ENCODE results near the gene FOXF1. TPM values are rescaled to one million over a fixed set of nuclear protein-coding genes. Genes with fewer than 3 reads are reported as not detected.

Gene FOXF1
- total RNA-seq (2013) = not detected
- polyA plus RNA-seq (not detected), polyA minus RNA-seq (not detected in 2 replicates), total RNA-seq (0 to 0.60 (median 0) reads per million in 11 experiments)

- no peaks in the 10 kb centered on the region for H3K36me3 ChIP-seq (replicated peaks in 1 of 2; ENCODE audit: control insufficient read depth in 1 of 2, insufficient read depth in 2 of 2, low read length in 2 of 2)
- DNase-seq = no peak
- Mint-ChIP-seq H3K4me3 (peak within 1 kb of the TSS; percentile 69 to 88), H3K27ac (peak within 1 kb of the TSS in 1 of 7 donors; percentile 31), H3K9me3 (peaks cover 0 to 24% (median 6%) of the 10 kb centered on the region in 7 donors), H3K36me3 (peaks cover 0 to 10% of the 10 kb centered on the region in 2 donors), H3K27me3 (ENCODE audit: low read depth in 3 of 3) (peaks cover 82 to 99% (median 91%) of the 10 kb centered on the region in 3 donors), H3K4me1 (peaks cover 17% of the 10 kb centered on the region)
- no peak within 1 kb of the TSS for H3K27ac ChIP-seq (ENCODE audit: low read depth in 1 of 2, low read length in 2 of 2)
- H2AFZ ChIP-seq (ENCODE audit: insufficient read depth, low read depth, low read length, poor library complexity, severe bottlenecking) = no peak within 1 kb of the TSS
- WGBS (ENCODE audit: insufficient coverage) = 1% methylated on average over 88 of the region's 89 CpGs
- peaks cover 5 to 11% of the 10 kb centered on the region in 2 donors for H3K4me1 ChIP-seq (ENCODE audit: control insufficient read depth in 1 of 2, insufficient read depth in 2 of 2, low read length in 2 of 2)
- TF ChIP-seq CTCF (IDR thresholded peaks at IDR 0.05) = no peak
- peak within 1 kb of the TSS; percentile 63 for H3K4me2 ChIP-seq (replicated peaks; ENCODE audit: extremely low read depth, low read length, poor library complexity, severe bottlenecking)
- no peaks in the 10 kb centered on the region for H4K20me1 ChIP-seq (ENCODE audit: insufficient read depth, low read length)
- H3K9me3 ChIP-seq (replicated peaks in 1 of 2; ENCODE audit: control insufficient read depth in 1 of 2, insufficient read depth in 1 of 2, low read length in 2 of 2) = peaks cover 0 to 27% of the 10 kb centered on the region in 2 donors
- intact Hi-C loops (cut with micrococcal nuclease) = no loop called here
- H3K4me3 ChIP-seq (replicated peaks in 1 of 3; ENCODE audit: low read depth in 2 of 3, low read length in 3 of 3) = peak within 1 kb of the TSS in 2 of 3 experiments; percentile 21 to 59
- H3K27me3 ChIP-seq (ENCODE audit: control insufficient read depth in 2 of 2, insufficient read depth in 2 of 2, low read length in 2 of 2) = peaks cover 74 to 92% of the 10 kb centered on the region in 2 donors
- peak within 1 kb of the TSS; percentile 4 for H3K9ac ChIP-seq (ENCODE audit: insufficient read depth, low read length, poor library complexity, severe bottlenecking)
- no peaks in the 10 kb centered on the region for H3K79me2 ChIP-seq (ENCODE audit: insufficient read depth, low read length)
Measured at GRCh38 chr16:86510465-86511261, at the start of gene FOXF1. FOXF1 (plus strand) TSS chr16:86510527; CDS start chr16:86510570, 43 bp downstream.

- Histone ChIP-seq H3K79me2 (ENCODE audit: insufficient read depth, low read length) (no peaks in the 10 kb centered on the region), H3K36me3 (replicated peaks in 1 of 2; ENCODE audit: control insufficient read depth in 1 of 2, insufficient read depth in 2 of 2, low read length in 2 of 2) (no peaks in the 10 kb centered on the region), H3K9ac (ENCODE audit: insufficient read depth, low read length, poor library complexity, severe bottlenecking) (no peak overlapping the region), H2AFZ (ENCODE audit: insufficient read depth, low read depth, low read length, poor library complexity, severe bottlenecking) (no peak overlapping the region), H3K27ac (ENCODE audit: low read depth in 1 of 2, low read length in 2 of 2) (no peak overlapping the region), H3K4me2 (replicated peaks; ENCODE audit: extremely low read depth, low read length, poor library complexity, severe bottlenecking) (no peak overlapping the region), H3K9me3 (replicated peaks in 1 of 2; ENCODE audit: control insufficient read depth in 1 of 2, insufficient read depth in 1 of 2, low read length in 2 of 2) (peaks cover 8 to 16% of the 10 kb centered on the region in 2 donors), H3K4me1 (ENCODE audit: control insufficient read depth in 1 of 2, insufficient read depth in 2 of 2, low read length in 2 of 2) (no peaks in the 10 kb centered on the region), H3K4me3 (replicated peaks in 1 of 3; ENCODE audit: low read depth in 2 of 3, low read length in 3 of 3) (no peak overlapping the region), H4K20me1 (ENCODE audit: insufficient read depth, low read length) (no peaks in the 10 kb centered on the region), H3K27me3 (ENCODE audit: control insufficient read depth in 2 of 2, insufficient read depth in 2 of 2, low read length in 2 of 2) (no peaks in the 10 kb centered on the region)
- H3K9me3 Mint-ChIP-seq = peaks cover 9 to 20% (median 15%) of the 10 kb centered on the region in 7 donors
- H3K4me3 Mint-ChIP-seq = no peak overlapping the region
- intact Hi-C loops (cut with micrococcal nuclease) = no loop called here
- peaks cover 4 to 16% (median 14%) of the 10 kb centered on the region in 3 donors for H3K27me3 Mint-ChIP-seq (ENCODE audit: low read depth in 3 of 3)
- no peak for TF ChIP-seq CTCF (IDR thresholded peaks at IDR 0.05)
- no peak for DNase-seq
- no peak overlapping the region for H3K27ac Mint-ChIP-seq
- H3K4me1 Mint-ChIP-seq = no peaks in the 10 kb centered on the region
- no peaks in the 10 kb centered on the region for H3K36me3 Mint-ChIP-seq
Measured at GRCh38 chr16:86461037-86461436, 49.3 kb upstream of the FOXF1 start.
